ENCODE data around the gene AUTS2.
A peak's percentile ranks its signal among the peaks of the same experiment; 100 is the strongest.

AUTS2 gene

DNA sequence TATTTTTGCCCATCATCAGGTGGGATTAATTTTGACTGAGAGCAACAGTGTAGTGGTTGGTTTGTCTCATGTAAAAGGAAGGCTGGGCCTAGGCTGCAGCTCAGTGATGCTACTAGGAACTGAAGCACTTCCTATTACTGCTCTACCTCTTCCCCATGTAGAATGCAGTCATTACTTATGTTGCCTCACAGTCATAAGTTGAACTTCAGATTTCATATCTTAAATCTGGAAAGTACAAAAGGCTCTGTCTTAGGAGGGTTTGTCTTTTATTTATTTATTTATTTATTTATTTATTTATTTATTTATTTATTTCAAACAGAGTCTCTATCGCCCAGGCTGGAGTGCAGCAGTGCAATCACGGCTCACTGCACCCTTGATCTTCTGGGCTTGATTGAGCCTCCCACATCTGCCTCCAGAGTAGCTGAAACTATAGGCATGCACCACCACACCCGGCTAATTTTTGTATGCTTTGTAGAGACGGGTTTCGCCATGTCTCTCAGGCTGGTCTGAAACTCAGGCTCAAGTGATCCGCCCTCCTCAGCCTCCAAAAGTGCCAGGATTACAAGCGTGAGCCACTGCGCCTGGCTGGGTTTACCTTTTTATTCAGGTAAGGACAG, 812.0 kb downstream of the AUTS2 start:
- no peak for DNase-seq

DNA sequence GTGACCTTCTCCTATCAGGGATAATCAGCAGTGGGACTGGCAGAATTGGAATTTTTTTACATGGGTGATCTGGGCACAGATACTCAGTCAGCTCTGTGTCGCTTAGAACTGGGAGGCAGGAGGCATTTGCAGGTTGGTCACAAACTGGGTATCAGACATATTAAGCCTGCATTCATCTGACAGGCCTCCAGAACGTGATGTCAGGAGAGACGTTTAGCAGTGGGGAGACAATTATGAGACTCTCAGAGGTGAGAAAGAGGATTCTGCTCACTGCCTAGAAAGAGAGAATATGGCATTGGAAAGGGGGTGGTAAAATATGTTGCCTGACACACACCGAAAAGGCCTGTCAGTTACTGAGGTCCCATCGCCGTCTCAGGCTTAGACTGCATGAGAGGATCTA, 816.1 kb downstream of the AUTS2 start:
- no peak for DNase-seq

DNA sequence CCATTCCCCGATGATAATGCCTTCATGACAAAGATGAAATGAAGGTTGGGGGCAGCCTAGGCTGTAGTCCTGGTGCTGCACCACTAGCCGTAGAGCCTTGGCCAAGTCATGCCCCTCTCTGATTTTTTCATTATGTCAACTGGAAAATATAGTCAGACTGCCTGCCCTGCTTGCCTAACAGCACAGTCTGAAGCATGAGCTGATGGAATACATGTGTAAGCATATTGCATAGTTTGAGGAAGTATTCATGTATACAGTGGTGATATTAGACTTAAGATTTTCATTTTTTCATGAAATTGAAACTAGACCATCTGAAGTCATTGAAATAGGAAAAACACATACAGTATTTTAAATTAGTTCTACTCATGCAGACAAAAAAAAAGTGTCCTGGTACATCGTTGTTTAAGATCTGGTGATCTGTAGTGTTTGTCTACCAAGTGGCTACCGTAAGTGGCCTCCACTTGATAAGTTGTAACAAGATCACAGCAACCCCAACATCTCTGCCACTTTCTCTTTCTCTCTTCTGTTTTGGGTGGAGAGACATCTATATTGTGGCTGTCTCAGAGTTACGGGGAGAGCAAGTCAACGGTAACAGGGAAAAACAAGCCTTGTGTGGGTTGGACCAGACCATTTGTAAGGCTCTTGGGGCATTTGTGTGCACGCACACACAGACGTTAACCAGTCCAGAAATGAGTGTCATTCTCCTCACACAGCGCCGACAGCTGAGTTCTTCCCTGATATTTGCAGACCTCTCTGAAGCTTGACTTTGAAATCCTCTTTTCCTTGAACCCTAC, 817.1 kb downstream of the AUTS2 start:
- no peak for DNase-seq

DNA sequence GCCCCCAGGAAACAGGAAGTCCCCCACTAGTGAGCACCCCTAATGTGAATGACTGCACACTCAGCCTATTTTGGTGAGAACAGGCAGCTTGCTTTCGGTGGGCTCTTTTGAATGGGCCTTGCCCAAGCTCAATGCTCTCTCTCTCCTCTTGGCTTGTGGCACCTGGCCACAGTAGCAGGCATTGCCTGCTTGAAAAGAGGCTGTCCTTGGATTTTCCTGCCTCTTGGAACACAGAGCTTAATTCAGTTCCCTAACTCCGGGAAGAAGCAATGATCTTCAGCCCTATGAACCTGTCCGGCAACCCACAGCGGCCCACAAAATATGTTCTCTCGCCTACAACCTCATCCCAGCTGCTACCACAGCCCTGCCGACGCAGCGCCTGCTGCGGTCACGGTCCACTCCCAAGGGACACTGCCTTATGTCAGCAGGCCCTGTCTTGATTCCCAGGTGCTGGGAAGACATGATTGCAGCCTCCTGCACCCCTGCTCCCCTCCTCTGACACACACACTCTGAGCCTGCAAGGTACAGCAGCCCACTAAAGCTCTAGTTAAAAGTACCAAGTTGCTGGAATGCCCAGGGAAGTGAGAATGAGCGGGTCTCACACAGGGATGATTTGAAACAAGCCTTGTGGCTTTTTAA, 818.2 kb downstream of the AUTS2 start:
- DNase-seq = no peak

DNA sequence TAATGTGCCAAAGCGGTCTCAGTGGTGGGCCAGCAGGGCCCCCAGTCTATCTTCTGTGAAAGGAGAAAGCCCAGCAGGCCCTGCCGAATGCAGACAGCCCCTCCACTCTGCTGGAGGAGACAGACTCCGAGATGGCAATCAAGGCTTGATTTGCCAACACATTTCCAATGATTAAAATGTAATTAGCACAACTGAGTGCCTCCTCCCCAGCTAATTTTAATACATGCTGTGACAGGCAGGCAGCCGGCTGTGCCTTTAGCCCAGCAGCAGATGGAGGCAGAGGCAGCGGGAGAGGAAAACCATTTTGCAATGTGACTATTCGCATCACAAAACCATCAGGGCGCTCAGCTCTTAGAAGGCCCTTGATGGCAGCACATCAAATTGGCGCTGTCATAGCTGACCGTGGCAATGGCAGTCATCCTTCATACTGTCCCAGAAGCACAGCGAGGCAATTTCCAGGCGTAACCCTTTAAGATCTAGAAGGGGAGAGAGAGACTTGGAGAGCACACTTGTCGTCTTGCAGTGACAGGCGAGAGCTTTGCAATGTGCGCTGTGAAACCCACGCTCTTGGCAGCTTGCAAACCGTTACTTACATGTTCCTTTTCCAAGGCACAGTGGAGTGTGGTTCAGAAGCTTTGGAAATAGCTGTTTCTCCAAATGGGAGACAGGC, 818.8 kb downstream of the AUTS2 start:
- DNase-seq = no peak

DNA sequence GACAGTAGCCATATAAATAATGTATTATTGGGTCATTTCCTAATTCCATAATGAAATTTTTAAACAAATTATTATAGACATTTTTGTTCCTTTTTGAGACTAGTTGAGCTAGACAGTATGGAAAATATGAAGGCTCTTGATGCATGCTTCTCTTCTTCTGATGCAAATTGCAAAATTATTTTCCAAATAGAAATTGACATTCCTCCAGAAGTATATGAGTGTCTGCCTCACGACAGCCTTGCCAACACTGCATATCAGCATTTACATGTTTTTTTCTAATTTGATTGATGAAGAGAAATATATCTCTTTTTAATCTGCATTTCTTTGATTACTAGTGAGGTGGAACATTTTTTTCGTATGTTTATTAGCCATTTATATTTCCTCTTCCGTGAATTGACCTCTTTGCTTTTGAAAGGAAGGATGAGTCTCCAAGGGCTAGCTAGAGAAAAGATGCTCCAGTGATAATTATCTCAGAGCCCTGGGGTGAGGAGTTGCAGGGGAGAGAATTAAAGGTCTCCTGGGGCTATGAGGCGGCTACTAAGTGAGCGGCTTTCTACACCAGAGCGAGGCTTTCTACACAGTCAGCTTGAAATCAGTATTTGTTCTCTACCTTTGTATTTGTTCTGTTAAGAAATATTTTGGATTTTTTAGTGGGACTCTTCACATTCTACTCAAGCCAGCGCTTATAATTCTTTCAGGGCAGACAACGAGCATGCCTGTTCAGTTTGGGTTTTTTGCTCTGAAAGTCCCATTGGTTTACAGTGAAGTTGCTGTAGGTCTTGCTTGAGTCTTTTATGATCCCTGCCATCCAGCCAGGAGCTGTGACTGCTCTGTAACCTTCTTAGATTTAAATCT, 821.5 kb downstream of the AUTS2 start:
- DNase-seq = no peak

DNA sequence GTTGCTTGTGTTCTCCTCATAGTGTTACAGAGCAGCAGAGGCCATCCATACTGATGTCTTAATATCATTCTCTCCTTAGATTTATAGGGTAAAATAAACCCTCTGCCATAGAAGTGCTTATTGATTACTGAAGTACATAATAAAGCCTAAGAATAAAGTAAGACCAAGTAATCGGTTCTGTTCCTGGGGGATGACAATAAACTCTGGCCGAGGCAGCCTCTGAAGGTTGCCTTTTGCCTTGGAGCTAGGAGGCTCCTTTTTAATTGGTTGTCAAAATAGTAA, 822.0 kb downstream of the AUTS2 start:
- no peak for DNase-seq

DNA sequence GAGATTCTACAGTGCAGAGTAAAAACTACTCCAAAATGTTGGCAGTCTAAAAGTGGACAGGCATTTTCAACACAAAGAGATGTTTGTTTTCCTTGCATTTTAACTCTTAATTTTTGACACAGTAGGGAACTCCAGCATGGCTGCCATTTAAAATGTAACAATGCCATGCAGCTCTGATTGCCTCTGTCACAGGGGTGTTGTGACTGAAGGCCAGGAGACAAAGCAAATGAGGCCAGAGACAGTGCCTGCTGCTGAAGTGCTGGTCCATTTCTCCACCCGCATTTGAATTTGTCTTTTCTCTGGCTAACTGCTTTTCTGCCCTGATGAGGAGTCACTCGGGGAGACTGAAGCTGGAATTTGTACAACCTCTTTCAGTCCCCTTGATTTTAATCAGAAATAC, 823.0 kb downstream of the AUTS2 start:
- DNase-seq = no peak

DNA sequence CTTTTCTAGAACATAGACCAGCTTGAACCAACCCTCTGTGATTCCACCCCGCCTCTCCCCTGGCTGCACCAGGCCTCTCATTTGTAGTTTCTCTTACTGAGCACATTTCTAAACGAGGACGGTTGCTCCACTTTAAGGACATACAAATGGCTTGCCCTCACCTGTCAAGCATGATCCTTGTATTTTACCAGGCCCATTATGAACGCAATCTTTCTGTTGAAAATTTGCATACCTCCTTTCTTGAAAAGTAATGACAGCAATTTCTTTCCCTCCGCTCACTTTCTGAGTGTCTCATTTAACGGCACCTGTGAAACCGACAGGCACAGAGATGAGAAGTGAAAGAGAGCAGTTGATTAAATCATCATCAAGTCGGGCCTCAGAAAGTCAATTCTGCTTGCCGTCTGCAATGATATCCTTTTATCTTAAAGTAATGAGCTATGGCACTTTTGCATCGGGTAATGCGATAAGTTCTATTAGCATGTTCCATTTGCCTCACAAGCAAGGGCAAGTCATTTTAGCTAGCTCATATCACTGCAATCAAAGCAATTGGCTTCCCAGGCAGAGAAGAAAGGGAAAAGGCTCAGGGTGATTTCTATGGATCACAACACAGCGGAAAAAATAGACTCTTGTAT, 828.1 kb downstream of the AUTS2 start:
- no peak for DNase-seq

DNA sequence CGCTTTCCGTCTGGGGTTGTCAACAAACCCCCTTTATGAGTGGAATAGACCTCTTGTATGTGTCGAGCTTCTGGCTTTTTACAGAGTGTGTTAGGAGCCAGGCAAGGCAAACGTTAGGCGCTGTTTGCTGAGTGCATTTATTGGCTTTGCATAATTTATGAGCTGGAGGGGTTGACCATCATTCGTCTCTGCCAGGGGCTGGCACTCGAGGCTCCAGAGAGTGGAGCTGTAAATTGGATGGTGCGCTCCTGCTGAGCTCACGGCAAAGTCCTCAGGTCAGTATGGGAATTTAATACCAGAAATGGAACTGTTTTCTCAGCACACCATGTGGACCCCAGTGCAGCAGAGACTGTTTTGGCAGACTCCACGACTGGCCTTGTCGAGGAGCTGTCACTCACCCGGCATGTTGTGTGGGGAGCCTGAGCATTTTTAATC, 834.3 kb downstream of the AUTS2 start:
- DNase-seq = no peak

DNA sequence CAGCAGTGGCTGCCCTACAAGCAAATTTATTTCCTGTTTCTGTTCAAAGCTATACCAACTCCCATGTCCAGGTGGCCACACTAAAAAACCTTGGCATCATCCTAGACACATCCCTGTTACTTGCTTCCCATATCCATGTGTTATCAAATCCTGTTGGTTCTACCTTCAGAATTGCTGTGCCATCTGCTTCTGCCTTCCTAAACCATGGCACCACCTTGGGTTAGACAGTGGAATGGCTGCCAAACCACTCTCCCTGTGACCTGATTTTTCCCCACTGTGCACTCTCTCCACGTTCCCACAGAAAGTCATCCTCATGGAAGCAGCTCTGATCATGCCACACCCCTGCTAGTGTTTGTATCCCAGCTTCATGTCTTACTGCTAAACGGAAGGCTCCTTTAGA, 836.1 kb downstream of the AUTS2 start:
- no peak for DNase-seq

DNA sequence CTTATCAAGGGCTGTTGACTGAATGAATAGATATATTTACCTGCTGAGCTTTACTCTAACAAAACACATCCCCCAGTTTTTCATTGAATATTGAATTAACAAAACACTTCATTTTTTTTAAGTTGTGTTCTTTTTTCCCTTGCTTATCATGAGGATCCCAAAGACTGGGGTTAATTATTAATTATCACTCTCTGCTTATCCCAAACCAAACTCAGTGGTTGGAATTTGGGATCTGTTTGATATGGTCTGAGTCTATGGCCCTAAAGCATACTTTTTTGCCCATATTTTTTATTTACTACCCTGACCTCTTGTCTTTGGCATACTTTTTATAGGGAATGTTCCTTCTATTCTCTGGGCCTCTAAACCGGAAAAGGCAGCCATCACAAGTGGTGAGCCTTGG, 836.5 kb downstream of the AUTS2 start:
- DNase-seq = no peak

DNA sequence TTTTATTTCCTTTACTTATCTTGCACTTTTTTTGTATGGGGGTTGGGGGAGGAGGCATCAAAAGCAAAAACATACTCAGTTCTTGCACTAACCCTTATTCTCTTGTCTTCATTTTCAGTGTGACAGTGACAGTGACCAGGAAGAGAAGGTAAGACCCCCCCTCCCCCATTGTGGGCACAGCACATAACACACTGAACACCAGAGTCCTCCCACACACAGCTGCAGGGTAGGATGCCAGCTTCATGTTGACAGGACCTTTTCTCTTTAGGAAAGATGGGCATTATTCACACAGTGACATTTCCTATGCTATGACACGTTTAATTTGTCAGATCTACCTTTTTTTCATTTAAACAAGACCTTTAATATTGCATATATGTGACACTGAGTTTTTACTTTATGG, 837.4 kb downstream of the AUTS2 start:
- no peak for DNase-seq

DNA sequence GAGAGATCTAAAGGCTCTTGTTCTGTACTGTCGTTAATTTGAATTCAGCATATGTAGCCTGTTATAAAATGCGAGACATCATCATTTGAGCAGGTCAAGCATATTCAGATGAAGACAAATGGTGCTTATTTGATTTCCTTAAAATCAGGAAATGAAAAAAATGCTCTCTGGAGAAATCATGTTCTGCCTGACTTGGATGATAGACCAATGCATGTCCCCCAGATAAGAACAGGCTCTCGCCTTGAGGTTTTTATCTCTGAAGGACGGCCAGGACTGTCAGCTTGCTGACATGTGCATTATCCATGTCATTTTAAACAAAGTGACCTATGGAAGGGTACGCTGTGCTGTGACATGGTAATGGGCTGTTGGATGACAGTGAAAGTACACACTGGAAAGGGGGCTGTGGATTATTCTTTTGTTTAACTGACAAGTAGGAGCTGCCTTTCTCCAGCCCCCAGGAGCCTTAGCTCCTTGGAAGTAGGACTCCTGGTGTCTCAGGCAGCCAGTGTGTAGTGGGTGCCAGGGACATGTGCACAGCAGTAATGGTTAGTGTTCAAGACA, 838.6 kb downstream of the AUTS2 start:
- DNase-seq = no peak

DNA sequence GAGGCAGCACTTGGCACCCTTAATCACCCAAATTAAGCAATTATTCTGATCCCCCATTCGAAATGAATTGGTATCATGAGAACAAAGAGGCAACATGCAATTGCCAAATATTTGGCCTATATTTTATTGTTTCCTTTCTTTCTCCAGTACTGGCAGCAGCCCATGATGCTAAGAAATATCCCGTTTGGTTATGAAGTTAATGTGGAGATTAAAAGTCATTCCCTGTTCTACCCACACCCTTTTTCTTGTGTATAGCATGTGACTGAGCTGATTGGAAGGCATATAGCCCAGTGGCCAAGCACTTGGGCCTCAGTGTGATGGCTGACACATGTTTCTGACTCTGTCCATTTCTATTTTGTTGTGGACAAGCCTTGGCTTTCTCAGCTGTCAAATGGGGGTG, 841.4 kb downstream of the AUTS2 start:
- DNase-seq = no peak

DNA sequence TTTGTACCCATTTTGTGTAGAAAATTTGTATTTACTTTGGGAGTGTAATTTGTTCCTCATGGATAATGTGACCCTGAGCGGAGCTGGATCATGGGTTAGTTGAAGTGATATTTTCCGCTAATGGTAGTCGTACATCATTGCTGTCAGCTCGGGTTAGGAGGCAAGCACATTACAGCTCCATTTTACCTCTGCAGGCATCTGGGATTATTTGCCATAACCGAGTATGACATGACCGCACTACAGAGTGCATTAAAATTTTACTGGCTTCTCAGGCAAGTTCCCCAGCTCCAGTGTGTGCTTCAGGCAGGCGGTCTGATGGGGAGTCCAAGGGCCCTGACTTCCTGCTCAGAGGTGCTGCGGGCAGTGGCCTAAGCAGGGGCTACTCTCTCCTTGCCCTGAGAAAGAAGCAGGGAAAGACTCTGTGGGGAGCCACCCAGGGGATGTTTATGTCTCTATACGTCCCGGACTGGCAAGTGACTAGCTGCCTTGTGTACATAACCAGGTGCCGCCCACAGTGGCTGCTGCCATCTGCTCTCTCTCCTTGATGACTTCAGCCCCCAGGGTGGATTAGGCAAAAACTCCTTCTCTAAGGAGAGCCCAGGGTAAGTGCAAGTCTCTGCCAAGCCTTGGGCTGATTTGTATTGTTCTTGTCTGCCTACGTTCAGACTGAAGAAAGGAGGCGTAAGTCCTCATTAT, 848.3 kb downstream of the AUTS2 start:
- DNase-seq = no peak

DNA sequence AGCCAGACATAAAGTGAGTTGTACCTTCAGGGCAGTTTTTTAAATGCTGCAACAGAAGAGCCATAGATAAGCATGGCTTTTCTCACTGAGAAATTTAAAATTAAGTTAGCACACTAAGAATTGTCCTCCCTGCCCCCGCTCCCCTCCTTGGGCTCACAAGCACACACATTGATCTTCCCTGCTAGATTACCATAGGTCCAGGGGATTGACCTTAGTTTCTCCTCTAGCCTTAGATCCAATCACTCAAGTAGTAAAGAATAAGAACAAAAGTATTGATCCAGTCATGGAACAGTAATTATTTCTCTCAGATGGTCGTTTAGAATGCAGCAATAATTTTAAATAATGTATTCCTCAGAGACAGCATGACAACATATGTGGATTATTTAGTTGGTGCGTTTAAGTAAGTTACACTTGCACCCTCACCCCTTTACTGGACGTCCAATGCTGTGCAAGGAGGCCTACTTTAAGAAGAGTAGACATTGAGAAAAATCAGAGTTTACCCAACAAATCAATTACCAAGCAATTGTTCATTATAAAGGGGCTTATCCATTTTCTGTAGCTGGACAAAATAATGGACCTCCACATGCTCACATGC, 850.1 kb downstream of the AUTS2 start:
- DNase-seq = no peak

DNA sequence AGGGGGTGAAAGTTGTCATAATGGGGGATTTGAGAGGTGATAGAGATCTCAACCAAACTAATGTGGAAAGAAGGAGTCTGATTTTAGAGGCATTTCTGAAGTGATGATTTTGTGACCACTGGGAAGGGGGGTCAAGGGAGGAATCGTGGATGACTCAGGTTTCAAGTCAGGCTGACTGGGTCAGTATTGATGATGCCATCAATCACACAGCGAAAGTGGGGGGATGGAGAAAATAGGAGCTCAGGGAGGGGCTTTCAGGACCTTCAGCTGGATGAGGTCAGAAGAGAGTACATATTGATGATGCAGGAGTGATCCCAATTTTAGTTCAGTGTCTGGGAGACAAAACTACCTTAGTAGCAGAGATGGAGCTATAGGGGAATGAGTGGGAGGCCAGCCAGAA, 852.5 kb downstream of the AUTS2 start:
- no peak for DNase-seq

DNA sequence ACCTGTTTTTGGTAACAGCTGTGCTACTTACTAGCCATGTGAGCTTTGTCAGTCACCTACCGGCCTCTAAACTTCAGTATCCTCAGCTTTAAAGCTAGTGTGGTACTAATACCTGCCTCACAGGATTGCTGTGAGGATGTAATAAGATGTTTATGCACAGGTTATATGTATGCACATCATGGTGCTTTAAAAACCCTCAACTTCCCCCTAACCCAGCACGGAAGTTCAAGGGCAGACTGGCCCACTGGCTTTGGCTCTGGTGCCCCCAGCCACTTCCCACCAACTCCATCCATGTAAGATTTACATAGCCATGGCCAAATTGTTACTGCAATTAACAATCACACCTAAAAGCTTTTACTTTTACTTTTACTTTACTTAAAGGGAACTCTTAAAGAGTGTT, 857.6 kb downstream of the AUTS2 start:
- no peak for DNase-seq

DNA sequence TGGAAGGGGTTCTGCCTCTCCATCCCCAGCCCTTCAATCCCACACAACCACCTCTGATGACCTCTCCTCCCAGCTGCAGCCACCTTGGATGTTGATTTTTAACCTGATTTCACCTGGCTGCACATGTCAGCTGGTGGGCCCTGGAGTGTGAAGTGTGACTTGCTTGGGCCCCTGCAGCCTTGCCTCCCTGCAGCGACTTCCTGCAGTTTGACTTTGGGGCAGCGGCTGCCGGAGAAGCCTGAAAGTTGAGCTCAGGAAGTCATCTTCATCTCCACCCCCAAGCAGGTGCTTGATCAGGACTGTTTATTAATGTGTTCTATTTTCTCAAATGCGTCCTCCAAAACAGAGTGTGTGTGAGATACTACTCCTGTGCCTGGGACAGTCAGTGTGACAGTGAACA, 858.4 kb downstream of the AUTS2 start:
- DNase-seq = peak in 1 of 5 donors; percentile 0

DNA sequence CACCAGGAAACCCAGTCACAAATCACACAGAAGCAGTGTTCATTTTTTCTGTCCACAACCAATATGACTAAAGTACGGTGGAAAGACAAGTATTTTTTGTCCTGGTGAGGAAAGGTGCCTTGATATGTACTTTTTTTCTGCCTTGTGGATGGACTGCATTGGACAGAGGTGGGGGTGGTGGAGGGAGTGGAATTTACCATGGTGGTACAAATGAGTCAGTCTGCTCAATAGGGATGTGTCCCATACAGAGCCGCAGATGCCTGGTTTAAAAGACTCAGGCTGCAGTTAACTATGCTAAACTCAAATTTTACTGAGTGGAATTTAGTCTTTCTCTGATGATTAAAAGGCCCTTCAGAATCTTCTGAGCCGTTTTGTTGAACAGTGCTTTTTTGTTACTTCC, 859.2 kb downstream of the AUTS2 start:
- no peak for DNase-seq

Data from T-helper 1 cell (primary cell).